Brain microvascular endothelial cell (primary cell): ENCODE results near the gene GAREM2.

Experiments used
- DNase-seq: peaks from one replicate; pipeline ENCODE4 v3.0.0-alpha.2; 2020
- H3K27ac ChIP-seq: fragments of 250-450 bp; sonication (Bioruptor Pico); 2 replicates; pipeline ENCODE4 v1.5.1; 2020; ENCODE audit warnings: mild to moderate bottlenecking, moderate library complexity
- H3K27me3 ChIP-seq: fragments of 250-450 bp; sonication (Bioruptor Pico); replicated peaks from 2 replicates; pipeline ENCODE4 v1.5.1; 2020; ENCODE audit warnings: mild to moderate bottlenecking
- H3K36me3 ChIP-seq: fragments of 250-450 bp; sonication (Bioruptor Pico); replicated peaks from 2 replicates; pipeline ENCODE4 v1.5.1; 2020; ENCODE audit warnings: mild to moderate bottlenecking
- H3K4me3 ChIP-seq: 2 replicates; pipeline ENCODE4 v1.5.1; 2011; ENCODE audit warnings: low read depth, mild to moderate bottlenecking, control low read depth, low read length, moderate library complexity
- CTCF ChIP-seq: IDR thresholded peaks from 2 replicates; pipeline ENCODE4 v1.5.1; 2011; ENCODE audit warnings: low read depth, mild to moderate bottlenecking, moderate library complexity, low read length, control low read depth, inconsistent platforms; ENCODE audit errors: missing control alignments
- in situ Hi-C: cut with HindIII; loops from 2 replicates; pipeline ENCODE4 v1.10.0; 2017; ENCODE audit warnings: low sequenced_read_pairs, low pct_ligation_motif_present

GAREM2 gene

GRCh38 chr2:26172871-26173775 lies at the start of gene GAREM2:
Gene GAREM2 (plus strand): TSS chr2:26173088. CDS start chr2:26173221, 133 bp downstream.
- Histone ChIP-seq H3K4me3 (peak within 1 kb of the TSS; percentile 38), H3K27ac (no peak within 1 kb of the TSS), H3K27me3 (peaks cover 19% of the 10 kb centered on the region), H3K36me3 (no peaks in the 10 kb centered on the region)
- no peak for DNase-seq
- TF ChIP-seq CTCF = no peak
- in situ Hi-C loops = no loop called here

GRCh38 chr2:26123426-26123825 lies 49.5 kb upstream of the GAREM2 start:
- TF ChIP-seq CTCF = no peak
- in situ Hi-C loops = no loop called here
- Histone ChIP-seq H3K27me3 (no peaks in the 10 kb centered on the region), H3K36me3 (peaks cover 5% of the 10 kb centered on the region), H3K27ac (no peak overlapping the region), H3K4me3 (no peak overlapping the region)
- no peak for DNase-seq

GRCh38 chr2:26126074-26126473 lies 46.8 kb upstream of the GAREM2 start:
- H3K27ac ChIP-seq = no peak overlapping the region
- TF ChIP-seq CTCF = no peak
- H3K27me3 ChIP-seq = no peaks in the 10 kb centered on the region
- in situ Hi-C loops = loop anchor here (25.0 kb wide), 1 partner anchor 139 kb away; the partner anchor contains the start of gene KIF3C
- H3K36me3 ChIP-seq = peaks cover 10% of the 10 kb centered on the region
- no peak for DNase-seq
- H3K4me3 ChIP-seq = no peak overlapping the region

GRCh38 chr2:26128176-26128575 lies 44.7 kb upstream of the GAREM2 start:
- H3K27me3 ChIP-seq = no peaks in the 10 kb centered on the region
- DNase-seq = no peak
- TF ChIP-seq CTCF = no peak
- no peak overlapping the region for H3K27ac ChIP-seq
- H3K4me3 ChIP-seq = no peak overlapping the region
- H3K36me3 ChIP-seq = peaks cover 10% of the 10 kb centered on the region
- in situ Hi-C loops = loop anchor here (25.0 kb wide), 1 partner anchor 141 kb away; the partner anchor contains the start of gene KIF3C

- TF ChIP-seq CTCF = no peak
- in situ Hi-C loops = loop anchor here (25.0 kb wide), 1 partner anchor 143 kb away; the partner anchor contains the start of gene KIF3C
These were observed 42.1 kb upstream of the GAREM2 start for GRCh38 chr2:26130763-26131162.

More at GRCh38 chr2:26130763-26131162, 42.1 kb upstream of the GAREM2 start:
- no peak for DNase-seq
- no peaks in the 10 kb centered on the region for H3K27me3 ChIP-seq
- H3K27ac ChIP-seq = no peak overlapping the region
- H3K36me3 ChIP-seq = peaks cover 10% of the 10 kb centered on the region
- H3K4me3 ChIP-seq = no peak overlapping the region
